22Rv1 (cell line): ENCODE results near the gene WASF3.
A peak's percentile ranks its signal among the peaks of the same experiment; 100 is the strongest.

Source experiments
- H3K27ac ChIP-seq: fragments of 450-650 bp; 2 replicates; pipeline ENCODE4 v1.5.1; 2017
- CTCF ChIP-seq: fragments of 450-650 bp; IDR thresholded peaks from 2 replicates; pipeline ENCODE4 v1.5.1; 2017; ENCODE audit warnings: mild to moderate bottlenecking
- ZFX ChIP-seq: fragments of 450-650 bp; IDR thresholded peaks from 2 replicates; pipeline ENCODE4 v1.6.1; 2017; ENCODE audit warnings: antibody characterized with exemption, borderline replicate concordance

Gene WASF3

GRCh38 chr13:26708007-26708297 lies 150.5 kb downstream of the WASF3 start:
- no peak overlapping the region for H3K27ac ChIP-seq
- TF ChIP-seq ZFX (no peak), CTCF (peak; percentile 38)

DNA sequence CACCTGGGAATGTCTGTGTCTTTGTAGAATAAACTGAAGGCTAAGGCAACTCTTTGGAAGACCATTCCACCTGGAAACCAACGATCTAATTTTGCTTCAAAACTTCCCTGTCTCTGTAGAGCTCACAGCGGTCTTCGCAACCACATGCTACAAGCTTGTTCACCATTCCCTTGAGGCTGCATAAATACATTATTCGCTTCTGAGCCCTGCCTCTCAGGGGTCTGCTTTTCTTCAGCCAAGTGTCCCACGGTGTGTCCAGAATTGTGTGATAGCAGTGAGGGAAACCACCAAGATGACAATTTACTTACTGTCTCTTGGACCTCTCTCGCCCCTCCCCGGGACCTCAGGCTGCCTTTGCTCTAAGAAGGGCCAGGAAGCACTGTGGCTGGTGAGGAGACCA lies 152.0 kb downstream of the WASF3 start:
- H3K27ac ChIP-seq = no peak overlapping the region
- TF ChIP-seq CTCF (no peak), ZFX (no peak)

DNA sequence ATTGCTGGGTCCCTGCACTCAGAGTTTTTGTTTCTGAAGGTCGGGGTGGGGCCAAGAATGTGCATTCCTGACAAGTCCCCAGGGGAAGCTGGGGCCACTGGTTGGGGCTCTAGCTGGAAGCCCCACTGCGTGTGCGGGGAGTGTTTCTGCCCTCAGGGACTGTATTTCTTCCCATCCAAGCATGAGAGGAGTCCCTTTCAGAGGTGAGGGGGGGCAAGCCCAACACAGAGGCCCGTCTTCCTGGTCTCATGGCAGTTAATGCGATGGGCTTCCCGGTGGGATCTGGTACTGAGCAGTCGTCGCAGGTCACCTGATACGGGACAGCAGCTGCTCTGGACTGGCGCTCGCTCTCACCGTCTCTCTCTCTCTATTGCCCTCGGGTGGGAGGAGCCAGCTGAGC lies 152.7 kb downstream of the WASF3 start:
- TF ChIP-seq CTCF = no peak
- TF ChIP-seq ZFX = no peak
- no peak overlapping the region for H3K27ac ChIP-seq

DNA sequence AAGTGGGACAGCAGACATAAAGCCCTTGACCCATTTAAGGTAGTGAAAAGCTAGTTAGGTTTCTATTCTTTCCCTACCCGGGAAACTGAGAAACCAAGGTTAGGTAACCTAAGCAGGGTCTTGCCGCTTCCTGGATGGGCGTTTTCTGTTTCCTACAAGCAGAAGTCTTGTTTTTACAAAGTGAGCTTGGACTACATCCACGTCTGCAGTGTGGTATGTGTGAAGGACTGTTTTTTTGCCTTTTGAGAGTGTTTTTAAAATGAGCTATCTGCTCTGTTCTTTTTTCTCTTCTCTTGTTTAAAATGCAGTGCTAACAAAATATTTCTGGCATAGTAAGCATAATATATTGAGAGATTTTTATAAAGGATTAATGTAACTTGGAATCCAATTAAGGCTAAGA lies 153.7 kb downstream of the WASF3 start:
- no peak overlapping the region for H3K27ac ChIP-seq
- TF ChIP-seq ZFX = no peak
- no peak for TF ChIP-seq CTCF

GRCh38 chr13:26713341-26713740 lies 155.9 kb downstream of the WASF3 start:
- TF ChIP-seq CTCF (no peak), ZFX (no peak)
- no peak overlapping the region for H3K27ac ChIP-seq

- TF ChIP-seq CTCF (no peak), ZFX (no peak)
- no peak overlapping the region for H3K27ac ChIP-seq
These were observed 159.5 kb downstream of the WASF3 start for GRCh38 chr13:26716984-26717383.

- no peak overlapping the region for H3K27ac ChIP-seq
- TF ChIP-seq CTCF = no peak
- no peak for TF ChIP-seq ZFX
These were observed 160.7 kb downstream of the WASF3 start for GRCh38 chr13:26718146-26718545.
